GM19372 (cell line): ENCODE results near the gene QSOX2.

Experiments used
- ATAC-seq: cut with Tn5 transposase; IDR thresholded peaks from one replicate; pipeline ENCODE4 v1.9.1; 2021; ENCODE audit warnings: mild to moderate bottlenecking, low read depth, moderate library complexity; ENCODE audit not compliant: unreplicated experiment

QSOX2 gene

GRCh38 chr9:136178061-136178772 is 67.4 kb downstream of the QSOX2 start:
- no peak for ATAC-seq

- no peak for ATAC-seq
These were observed 68.4 kb downstream of the QSOX2 start for GRCh38 chr9:136177224-136177623.

- no peak for ATAC-seq
These were observed 69.9 kb downstream of the QSOX2 start for GRCh38 chr9:136175616-136176197.

- no peak for ATAC-seq
These were observed 70.6 kb downstream of the QSOX2 start for GRCh38 chr9:136174779-136175615.

- ATAC-seq: no peak
These were observed 71.8 kb downstream of the QSOX2 start for GRCh38 chr9:136173648-136174290.

GRCh38 chr9:136172412-136173079 is 73.1 kb downstream of the QSOX2 start:
- ATAC-seq: no peak

GRCh38 chr9:136171801-136172411 is 73.7 kb downstream of the QSOX2 start:
- ATAC-seq: no peak

- ATAC-seq: no peak
These were observed 74.4 kb downstream of the QSOX2 start for GRCh38 chr9:136171009-136171800.

GRCh38 chr9:136170006-136170901 is 75.4 kb downstream of the QSOX2 start:
- ATAC-seq: no peak

GRCh38 chr9:136169495-136169894 is 76.1 kb downstream of the QSOX2 start:
- no peak for ATAC-seq

- ATAC-seq: no peak
These were observed 82.3 kb downstream of the QSOX2 start for GRCh38 chr9:136163248-136163850.

GRCh38 chr9:136160995-136161610 is 84.5 kb downstream of the QSOX2 start:
- ATAC-seq: no peak

GRCh38 chr9:136160381-136160841 is 85.2 kb downstream of the QSOX2 start:
- no peak for ATAC-seq

GRCh38 chr9:136159851-136160250 is 85.8 kb downstream of the QSOX2 start:
- ATAC-seq: no peak

- no peak for ATAC-seq
These were observed 87.9 kb downstream of the QSOX2 start for GRCh38 chr9:136157477-136158265.
